Measurements from ENCODE around the gene PCGF3.

DNA sequence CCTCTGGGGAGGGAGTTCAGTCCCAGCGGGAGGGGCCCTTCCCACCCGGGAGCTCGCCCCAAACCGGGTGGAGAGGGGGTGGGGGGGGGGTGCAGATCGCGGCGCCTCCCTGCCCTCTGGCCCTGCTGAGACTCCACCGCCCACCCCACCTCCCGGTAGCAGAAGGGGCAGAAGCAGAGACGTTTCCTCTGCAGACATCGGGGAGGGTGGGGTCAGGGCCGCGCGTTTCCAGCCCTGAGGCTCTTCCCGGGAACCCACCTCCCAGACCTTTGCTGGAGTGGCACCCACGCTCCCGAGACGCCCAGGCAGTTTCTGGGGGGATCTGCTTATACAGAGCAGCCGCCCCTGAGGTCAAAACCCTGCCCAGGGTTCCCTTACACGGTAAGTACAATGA is 90.1 kb downstream of the PCGF3 start:
- TF ChIP-seq, protein P1, sequence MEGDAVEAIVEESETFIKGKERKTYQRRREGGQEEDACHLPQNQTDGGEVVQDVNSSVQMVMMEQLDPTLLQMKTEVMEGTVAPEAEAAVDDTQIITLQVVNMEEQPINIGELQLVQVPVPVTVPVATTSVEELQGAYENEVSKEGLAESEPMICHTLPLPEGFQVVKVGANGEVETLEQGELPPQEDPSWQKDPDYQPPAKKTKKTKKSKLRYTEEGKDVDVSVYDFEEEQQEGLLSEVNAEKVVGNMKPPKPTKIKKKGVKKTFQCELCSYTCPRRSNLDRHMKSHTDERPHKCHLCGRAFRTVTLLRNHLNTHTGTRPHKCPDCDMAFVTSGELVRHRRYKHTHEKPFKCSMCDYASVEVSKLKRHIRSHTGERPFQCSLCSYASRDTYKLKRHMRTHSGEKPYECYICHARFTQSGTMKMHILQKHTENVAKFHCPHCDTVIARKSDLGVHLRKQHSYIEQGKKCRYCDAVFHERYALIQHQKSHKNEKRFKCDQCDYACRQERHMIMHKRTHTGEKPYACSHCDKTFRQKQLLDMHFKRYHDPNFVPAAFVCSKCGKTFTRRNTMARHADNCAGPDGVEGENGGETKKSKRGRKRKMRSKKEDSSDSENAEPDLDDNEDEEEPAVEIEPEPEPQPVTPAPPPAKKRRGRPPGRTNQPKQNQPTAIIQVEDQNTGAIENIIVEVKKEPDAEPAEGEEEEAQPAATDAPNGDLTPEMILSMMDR (conservative IDR thresholded peaks at IDR 0.05): no peak
- no peak for TF ChIP-seq ZFX (IDR thresholded peaks at IDR 0.05)
